Activated gamma-delta T cell treated with anti-CD3 and anti-CD28 coated beads, Interleukin-2, amount 50 U/mL, for 16 hours (primary cell): ENCODE measurements around the gene ABTB1.
"Not testable (repeated sequence)": the region's sequence is repeated elsewhere in the genome, so short reads cannot be mapped to it uniquely, and the experiment has no call there.

ENCODE experiments used
- DNase-seq: peaks from one replicate; pipeline ENCODE4 v3.0.0-alpha.2; 2020; ENCODE audit warnings: low read depth

The ABTB1 gene

DNA sequence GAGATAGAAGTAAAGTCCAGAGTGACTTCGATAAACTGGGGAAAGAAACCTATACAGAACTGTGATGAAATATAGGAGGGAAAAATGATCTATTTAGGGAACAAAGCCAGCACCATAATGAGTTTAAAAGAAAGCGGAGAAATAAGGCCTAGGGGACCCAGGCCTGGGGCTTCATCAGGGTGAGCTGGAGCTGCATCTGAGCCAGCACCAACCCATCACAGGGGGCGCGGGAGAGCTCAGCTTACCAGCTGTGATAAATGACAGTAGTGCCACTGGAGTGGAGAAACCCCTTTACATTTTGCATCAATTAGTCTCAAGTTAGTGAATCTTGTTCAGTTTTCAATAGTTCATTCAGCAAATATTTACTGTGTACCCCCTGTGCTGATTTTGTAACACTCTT, 22.5 kb upstream of the ABTB1 start:
- no peak for DNase-seq

DNA sequence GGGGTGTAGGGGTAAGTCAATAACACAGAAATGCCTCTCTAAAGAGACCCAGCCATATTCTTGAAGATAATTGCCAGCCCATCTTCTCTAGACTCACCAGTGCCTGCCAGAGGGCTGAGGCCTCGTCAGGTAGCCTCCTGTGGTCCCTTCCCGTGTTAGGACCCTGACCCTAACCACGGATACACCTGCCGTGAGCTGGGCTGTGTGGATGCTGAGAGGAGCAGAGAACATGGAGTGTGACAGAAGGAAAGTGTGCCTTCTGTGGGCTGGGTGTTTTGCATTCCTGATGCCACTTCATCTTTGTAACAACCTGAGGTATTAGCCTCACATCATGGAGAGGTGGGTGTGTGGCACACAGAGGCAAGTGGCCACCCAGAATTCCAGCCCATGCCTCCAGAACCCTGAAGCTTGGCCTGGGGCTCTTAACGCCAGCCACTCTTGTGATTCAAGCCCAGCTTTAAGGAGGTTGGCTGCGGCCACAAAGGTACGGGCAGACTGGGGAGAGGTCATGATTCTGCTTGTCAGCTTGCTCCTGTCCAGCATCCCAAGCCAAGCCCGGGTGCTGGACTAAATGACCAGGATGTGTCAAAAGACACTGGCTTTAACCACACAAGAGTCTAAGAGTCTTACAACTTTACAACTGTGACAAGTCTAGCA, 21.1 kb upstream of the ABTB1 start:
- DNase-seq, result no peak

DNA sequence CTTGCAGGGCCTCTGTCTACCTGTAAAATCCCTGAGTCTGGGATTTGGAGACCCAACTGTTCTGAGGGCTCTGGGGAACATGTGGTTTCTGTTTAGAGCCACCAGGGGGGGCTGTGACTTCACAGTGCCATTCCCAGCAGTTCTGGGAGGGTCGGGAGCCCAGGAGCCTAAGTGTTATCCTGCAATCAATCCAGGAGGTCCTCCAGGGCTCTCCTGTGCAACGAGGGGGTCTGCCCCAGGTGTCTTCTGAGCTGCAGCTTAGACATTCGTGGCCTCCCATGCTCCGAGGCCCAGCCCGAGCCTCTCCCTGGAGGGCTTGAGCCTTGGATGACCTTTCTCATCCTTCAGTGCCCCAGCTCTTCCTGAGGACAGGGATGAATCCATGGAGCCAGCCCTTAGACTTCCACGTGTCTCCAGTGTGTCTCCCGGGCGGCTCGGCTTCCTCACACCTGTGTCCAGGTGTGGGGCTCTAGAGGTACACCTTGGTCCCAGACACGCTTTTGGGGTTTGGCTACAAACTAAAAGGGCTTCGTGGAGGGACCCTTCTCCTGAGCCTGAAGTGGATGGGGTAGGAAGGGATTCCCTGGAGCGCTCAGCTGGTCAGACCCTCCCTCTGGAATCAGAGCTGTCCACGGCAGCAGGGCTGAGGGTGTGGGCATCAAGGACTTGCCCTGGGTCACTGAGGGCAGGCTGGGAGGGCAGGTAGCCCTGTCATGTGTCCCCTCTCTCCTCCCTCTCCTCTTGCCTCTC, 20.3 kb upstream of the ABTB1 start:
- no peak for DNase-seq

DNA sequence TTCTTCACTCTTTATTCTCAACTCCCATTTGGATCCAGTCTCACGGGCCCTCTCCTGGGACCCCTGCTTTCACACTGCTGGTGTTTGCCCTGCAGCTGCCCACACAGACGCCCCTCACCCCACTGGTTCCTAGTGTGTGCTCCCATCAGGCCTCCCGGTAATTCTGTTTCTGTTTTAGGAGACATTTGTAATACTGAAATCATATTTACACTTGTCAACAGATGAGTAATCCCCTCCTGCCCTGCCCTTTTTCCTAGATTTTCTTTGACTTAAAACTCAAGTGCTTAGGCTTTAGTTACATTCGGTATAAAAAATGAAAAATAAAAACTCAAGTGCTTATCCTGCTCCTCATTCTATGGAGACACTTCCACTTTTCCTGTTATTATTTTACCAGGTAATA, 18.4 kb upstream of the ABTB1 start:
- no peak for DNase-seq

DNA sequence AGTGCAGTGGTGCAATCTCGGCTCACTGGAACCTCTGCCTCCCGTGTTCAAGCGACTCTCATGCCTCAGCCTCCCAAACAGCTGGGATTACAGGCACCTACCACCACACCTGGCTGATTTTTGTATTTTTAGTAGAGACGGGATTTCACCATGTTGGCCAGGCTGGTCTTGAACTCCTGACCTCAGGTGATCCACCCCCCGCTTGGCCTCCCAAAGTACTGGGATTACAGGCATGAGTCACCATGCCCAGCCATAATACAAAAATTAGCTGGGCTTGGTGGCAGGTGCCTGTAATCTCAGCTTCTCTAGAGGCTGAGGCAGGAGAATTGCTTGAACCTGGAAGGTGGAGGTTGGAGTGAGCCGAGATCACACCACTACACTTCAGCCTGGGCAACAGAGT, 17.8 kb upstream of the ABTB1 start:
- not testable (repeated sequence) for DNase-seq

DNA sequence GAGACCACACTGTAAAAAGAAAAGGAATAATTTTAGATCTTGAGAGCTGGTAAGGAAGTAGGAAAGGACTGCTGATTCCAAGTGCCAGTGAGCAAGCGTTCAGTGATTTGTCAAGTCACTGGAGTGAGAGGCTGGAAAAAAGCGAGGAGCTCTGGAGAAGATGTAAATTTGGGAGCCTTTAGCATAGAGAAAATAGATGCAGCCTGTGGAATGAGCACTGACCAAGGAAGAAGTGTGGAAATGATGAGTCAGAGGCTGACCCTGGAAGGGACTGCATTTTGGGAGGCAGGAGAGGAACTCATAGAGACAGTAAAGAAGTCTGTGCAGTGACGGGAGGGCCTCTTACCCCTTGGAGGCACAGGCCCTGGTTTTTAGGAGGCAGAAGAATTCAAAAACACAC, 17.1 kb upstream of the ABTB1 start:
- DNase-seq, result no peak

DNA sequence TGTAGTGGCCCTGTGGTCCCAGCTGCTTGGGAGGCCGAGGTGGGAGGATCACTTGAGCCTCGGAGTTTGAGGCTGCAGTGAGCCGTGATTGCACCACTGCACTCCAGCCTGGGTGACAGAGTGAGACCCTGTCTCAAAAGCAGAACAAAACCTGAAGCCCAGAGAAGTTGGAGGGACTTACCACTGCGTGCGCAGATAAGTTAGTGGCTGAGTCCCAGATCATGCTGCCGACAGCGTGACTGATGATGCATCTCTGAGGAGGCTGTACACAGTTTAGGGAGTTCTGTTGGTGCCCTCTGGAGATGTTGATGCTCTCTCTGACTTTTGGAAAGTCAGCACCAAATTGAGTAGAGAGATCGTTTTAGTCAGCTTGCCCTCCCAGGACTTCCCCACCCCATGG, 15.8 kb upstream of the ABTB1 start:
- no peak for DNase-seq

DNA sequence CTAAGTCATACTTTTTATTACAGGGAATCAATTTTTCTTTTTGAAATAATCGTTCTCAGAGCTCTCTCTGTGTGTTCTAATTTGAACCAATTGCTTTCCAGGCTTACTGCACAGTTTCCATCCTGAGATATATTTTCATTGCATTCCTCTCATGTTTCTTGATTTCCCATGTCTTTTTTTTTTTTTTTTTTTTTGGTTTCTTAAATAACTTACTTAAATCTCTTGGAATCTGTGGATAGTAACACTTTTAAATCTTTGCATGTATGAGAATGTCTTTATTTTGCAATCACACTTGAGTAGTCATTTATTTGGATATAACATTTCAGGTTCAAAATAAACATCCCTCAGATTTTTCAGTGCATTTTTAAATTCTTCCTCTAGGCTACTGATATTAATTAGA, 14.5 kb upstream of the ABTB1 start:
- no peak for DNase-seq

DNA sequence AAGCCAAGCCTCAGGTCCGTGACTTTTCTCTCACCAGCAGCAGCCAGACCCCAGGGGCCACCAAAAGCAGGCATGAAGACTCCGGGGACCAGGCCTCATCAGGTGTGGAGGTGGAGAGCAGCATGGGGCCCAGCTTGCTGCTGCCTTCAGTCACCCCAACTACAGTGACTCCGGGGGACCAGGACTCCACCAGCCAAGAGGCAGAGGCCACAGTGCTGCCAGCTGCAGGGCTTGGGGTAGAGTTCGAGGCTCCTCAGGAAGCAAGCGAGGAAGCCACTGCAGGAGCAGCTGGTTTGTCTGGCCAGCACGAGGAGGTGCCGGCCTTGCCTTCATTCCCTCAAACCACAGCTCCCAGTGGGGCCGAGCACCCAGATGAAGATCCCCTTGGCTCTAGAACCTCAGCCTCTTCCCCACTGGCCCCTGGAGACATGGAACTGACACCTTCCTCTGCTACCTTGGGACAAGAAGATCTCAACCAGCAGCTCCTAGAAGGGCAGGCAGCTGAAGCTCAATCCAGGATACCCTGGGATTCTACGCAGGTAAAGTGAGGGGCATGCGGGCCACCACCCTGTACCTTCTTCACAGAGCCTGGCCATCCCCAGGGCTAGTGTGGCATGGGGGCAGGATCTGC, 12.0 kb upstream of the ABTB1 start:
- DNase-seq, result no peak

DNA sequence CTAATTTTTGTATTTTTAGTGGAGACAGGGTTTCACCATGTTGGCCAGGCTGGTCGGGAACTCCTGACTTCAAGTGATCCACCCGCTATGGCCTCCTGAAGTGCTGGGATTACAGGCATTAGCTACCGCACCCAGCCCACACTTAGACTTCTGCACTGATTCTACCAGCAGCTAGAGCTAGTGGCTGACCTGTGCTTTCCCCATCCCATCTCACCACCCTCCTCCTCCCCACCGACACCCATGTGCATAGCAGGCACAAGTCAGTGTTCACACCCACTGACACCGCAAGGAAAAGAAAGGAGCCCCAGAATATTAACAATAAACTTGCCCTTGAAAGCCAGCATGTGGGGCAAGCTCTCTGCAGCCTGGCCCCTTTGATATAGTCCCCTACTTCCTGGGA, 11.2 kb upstream of the ABTB1 start:
- no peak for DNase-seq

DNA sequence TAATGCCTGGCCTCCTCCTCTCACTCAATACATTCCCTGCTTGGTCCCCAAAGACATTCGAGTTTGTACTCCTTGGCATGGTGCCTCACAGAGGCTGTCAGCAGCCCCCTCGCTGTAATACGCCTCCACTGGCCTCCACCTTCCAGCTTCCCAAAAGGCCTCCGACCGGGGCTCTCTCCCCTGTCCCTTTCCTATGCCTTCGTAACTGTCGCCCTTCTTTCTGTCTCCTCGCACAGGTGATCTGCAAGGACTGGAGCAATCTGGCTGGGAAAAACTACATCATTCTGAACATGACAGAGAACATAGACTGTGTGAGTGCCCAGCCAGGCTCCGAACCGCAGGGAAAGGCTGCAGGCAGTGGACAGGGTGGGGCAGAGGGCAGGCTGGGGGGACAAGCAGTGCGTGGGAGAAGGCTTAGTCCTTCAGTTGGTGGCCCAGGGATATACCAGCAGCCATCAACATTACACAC, 10.7 kb upstream of the ABTB1 start:
- DNase-seq, result no peak

DNA sequence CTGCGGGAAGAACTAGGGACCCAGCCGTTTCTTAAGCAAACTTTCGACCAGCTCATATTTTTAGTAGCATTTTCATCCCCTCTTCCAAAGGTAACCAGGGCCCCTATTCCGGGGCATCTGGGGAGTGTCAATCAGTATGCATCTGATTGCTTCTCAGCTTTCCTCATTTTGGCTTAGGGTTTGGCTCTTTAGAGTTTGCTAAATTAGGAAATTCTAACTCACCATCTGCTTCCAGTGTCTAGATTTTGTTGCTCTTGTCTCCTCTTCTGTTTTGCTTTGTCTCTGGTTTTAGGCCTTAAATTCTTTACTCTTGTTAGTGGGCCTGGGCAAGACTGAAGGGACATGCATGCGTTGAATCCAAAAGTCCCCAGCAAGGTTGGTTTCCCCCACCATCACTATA, 9.6 kb upstream of the ABTB1 start:
- no peak for DNase-seq

DNA sequence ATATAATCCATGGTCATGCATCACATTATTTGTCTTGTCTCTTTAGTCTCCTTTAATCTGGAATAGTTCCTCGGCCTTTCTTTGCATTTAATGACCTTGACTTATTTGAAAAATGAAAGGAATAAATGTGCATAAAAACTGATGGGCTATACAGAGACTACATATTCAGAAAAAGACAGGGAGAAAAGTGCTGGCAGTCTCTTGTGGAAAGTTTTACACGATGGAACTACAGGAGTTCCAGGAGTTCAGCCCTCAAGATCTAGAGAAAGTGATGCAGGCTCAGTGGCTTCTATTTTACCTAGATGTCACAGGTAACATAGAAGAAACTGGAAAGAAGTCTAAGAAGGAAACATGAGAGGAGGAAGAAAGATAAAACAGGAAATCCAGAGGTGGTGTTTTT, 7.6 kb upstream of the ABTB1 start:
- no peak for DNase-seq

DNA sequence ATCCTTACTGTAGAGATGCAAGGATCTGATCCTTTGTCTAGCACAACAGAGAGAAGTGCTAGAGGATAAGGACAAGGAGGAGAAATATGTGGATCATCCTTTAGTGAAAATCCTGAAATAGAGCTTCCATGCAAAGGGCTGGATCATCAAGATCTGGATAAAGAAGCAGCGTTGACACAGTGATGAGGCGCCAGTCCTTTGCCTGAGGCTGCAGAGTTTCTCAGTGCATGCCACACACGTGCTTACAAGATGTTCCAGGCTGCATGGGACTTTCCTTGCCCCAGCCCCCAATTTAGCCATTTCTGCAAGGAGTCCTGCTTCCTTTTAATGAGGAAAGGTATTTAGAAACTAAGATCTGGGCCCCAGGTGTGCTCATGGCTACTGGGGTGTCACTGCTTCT, 7.2 kb upstream of the ABTB1 start:
- DNase-seq, result no peak

DNA sequence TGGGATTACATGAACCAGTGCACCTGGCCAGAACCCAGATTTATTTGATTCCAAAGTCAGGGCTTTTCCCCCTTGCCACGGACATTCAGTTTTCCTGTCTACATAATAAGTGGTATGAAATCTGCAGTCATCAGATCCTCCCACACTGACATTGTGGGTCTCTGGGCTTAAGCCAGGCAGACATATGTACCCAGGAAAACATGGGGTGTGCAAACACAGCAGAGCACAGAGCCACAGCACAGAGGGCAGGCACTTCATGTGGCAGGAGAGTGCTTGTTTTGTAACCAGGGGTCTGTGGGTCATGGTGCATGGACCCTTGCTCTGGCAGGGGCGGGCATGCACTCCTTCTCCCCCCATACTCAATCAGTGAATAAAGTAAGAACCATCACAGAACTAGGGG, 6.1 kb upstream of the ABTB1 start:
- no peak for DNase-seq

DNA sequence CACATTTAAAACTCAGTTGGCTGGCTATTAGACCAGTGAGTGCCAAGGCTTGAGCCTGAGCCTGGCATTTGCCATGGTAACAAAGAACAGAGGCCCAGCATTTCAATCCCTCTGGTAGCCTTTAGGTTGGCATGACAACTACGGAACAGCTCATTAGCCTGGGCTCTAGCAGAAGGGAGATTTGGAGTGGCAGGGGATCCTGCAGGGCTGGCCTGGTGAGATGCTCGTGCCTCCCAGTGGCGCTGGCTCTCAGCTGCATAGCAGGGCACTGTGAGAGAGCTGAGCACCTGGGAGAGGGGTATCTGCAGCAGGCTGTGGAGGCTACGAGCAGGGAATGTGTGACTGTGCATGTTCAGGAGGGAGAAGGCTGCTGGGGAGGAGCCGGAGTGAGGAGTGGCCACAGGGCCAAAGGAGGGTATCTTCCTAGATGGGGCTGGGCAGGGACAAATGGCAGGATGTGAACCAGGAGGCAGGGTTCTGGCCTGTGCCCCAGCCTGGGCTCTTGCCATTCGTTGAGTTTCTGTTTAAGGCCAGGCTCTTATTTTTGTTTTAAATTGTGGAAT, 5.6 kb upstream of the ABTB1 start:
- no peak for DNase-seq

DNA sequence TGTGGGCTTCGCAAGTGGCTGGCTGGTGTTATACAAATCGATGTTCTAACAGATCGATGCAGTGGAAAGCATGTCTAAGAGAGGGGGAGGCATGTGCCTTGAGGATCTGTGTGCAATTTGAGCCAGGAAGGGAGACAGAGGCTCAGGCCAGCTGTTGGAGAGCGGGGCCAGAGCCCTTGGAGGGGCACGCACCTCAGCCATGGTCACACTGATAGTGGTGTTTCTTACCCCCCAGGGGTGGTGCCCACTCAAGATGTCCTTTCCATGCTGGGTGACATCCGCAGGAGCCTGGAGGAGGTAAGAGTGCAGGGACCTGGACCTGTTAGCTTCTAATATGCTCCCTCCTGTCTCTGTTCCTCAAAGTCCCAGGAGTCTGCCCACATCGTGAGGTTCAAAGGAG, 3.8 kb upstream of the ABTB1 start:
- DNase-seq, result no peak

DNA sequence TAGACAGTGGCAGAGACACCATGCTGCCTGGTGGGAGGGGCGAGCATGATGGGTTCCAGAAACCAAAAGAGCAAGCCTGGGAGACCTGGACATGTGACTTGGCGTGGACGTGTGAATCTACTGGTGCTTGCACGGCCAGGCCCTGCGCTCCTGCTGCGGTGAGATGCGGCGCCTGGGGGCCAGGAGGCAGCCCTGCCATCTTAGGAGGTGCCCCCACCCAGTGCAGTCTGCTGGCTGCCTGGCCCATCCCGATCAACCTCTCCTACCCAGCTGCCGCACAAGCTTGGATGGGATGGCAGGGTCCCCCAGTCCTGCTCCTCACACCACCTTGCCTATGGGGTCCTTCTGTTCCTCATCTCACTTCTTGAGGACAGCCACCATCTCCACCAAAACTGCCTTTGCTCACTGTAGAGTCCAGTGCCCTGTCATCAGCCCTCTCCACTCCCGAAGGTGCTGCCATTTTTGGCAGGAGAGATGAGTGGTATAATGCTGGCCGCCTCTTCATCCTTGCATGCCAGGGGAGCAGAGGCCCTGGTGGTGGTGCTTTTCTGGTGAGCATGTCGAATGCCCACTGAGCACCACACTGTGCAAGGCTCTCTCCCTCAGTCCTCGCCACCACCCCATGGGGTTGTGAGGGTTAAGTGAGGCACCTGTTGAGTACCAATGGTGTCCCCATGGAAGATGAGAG, 3.1 kb upstream of the ABTB1 start:
- no peak for DNase-seq

DNA sequence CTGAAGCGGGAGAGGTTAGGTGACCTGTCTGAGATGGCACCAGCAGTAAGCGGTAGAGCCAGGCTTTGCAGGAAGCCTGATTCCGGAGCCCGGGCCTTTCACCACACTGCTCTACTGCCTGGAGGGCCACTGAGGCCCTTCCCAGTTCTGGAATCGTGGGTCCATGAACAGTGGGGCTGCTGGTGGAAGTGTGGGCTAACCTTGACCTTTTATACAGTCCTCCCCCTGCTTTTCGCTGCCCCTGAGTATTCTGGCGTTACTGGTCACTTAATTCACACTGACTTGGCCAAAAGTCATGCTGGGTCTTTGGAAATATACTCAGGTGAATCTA, 2.6 kb upstream of the ABTB1 start:
- DNase-seq, result no peak

DNA sequence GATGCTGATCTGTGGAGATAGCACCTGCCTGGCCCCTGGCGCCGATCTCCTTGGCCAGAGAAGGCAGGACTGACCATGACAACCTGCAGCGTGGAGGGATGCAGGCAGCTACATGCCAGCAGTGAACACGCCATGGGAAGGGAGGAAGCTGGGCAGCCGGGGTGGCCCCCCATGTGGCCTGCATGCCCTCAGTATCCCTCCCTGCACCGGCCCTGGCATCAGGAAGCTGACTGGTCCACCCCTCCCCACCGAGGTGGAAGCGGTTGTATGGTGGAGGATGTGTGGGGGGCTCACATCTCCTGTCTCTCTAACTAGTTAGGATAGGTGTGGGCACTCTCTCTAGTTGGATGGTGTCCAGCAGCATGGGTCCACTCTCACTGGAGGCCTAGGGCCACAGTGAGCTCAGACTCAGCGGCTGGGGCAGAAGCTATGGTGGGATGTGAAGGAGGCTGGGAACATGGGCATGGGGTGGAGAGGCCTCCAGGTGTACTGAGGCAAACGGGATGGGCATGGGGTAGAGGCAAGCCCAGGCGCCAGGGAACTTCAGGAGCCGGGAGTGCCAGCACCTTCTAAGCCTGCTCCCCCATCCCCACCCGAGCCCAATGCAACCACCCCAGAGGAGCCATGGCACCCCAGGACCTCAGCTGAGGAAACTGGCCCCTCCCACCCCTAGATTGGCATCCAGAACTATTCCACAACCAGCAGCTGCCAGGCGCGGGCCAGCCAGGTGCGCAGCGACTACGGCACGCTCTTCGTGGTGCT, 1.8 kb upstream of the ABTB1 start:
- DNase-seq, result no peak

DNA sequence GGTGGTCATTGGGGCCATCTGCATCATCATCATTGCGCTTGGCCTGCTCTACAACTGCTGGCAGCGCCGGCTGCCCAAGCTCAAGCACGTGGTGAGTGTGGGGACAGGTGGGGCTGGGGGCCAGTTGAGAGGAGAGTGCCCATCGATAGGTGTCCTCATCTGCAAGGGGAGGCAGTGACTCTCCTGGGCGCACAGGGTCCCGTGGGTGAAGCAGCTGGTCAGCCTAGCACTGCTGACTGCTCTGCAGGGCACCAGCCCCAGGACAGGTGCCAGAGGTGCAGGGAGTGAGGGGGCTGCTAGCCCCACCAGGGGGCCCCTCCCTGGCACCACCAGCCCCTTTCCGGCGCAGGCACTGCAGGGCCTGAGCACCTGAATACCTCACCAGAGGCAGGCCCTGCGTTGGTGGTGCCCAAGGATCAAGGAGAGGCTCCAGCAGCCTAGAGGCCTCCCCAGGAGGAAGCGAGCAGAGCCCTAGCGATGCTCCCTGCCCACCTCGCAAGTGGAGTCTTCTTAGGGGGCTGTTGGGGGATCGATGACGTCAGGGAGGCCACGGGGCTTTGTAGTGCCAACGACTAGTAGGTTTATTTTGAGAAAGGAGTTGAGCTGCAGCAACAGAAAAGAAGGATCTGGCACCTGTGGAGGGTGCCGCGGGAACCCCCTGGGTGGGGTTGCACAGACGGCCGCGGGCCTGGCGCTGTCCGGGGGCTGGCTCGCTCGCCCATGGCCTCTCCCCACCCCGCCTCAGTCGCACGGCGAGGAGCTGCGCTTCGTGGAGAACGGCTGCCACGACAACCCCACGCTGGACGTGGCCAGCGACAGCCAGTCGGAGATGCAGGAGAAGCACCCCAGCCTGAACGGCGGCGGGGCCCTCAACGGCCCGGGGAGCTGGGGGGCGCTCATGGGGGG, 976 bp upstream of the ABTB1 start:
- peak; percentile 17 for DNase-seq
